IMR-90 (cell line): Measurements from ENCODE around the gene DCUN1D3. TPM values are rescaled to one million over a fixed set of nuclear protein-coding genes. Genes with fewer than 3 reads are reported as not detected.

Experiments used
- ATAC-seq: fragments of 200-7000 bp; cut with Tn5 transposase; 2 replicates; pipeline ENCODE4 v1.9.1; 2020; ENCODE audit warnings: low read depth, mild to moderate bottlenecking, moderate library complexity
- BruUV-seq: library from RNA; stranded (reverse); fragments of 400-500 nt; replicated peaks from 2 replicates; lab custom pipeline; 2021; lab: Mats Ljungman, UMichigan
- CTCF ChIA-PET: fragments of 300-600 bp; formaldehyde crosslinking; extraction: SDS; loops from one replicate; lab custom pipeline; 2021; ENCODE audit warnings: antibody characterized with exemption; lab: Yijun Ruan, JAX
- POLR2A ChIA-PET: fragments of 300-600 bp; sonication (Branson Sonifier 250); formaldehyde crosslinking; loops from one replicate; lab custom pipeline; 2022; ENCODE audit warnings: antibody characterized with exemption; ENCODE audit not compliant: unreplicated experiment; lab: Charles Lee
- DNase-seq: peaks from one replicate; pipeline ENCODE4 v3.0.0; 2013
- H2AFZ ChIP-seq: replicated peaks from 2 replicates; pipeline ENCODE3; 2013; ENCODE audit warnings: low read length, mild to moderate bottlenecking; ENCODE audit not compliant: poor library complexity
- H2AK5ac ChIP-seq: 2 replicates; pipeline ENCODE4 v1.6.1; 2013; ENCODE audit warnings: low read depth, low read length, inconsistent platforms
- H2AK9ac ChIP-seq: replicated peaks from 2 replicates; pipeline ENCODE3; 2013; ENCODE audit warnings: mild to moderate bottlenecking, low read depth, low read length, moderate library complexity; ENCODE audit not compliant: poor library complexity
- H2BK120ac ChIP-seq: 2 replicates; pipeline ENCODE4 v1.6.1; 2013; ENCODE audit warnings: low read depth, low read length, inconsistent platforms
- H2BK15ac ChIP-seq: 3 replicates; pipeline ENCODE4 v1.6.1; 2013; ENCODE audit warnings: low read depth, low read length, inconsistent platforms
- H2BK20ac ChIP-seq: 2 replicates; pipeline ENCODE4 v1.6.1; 2013; ENCODE audit warnings: low read depth, mild to moderate bottlenecking, inconsistent platforms, low read length, moderate library complexity
- H2BK5ac ChIP-seq: 2 replicates; pipeline ENCODE4 v1.6.1; 2013; ENCODE audit warnings: mild to moderate bottlenecking, low read depth, low read length, inconsistent platforms; ENCODE audit not compliant: poor library complexity, severe bottlenecking
- H3K14ac ChIP-seq: replicated peaks from 2 replicates; pipeline ENCODE4 v1.6.1; 2013; ENCODE audit warnings: low read depth, low read length, inconsistent platforms
- H3K18ac ChIP-seq: 2 replicates; pipeline ENCODE4 v1.6.1; 2013; ENCODE audit warnings: low read depth, low read length, control low read depth
- H3K23ac ChIP-seq: 2 replicates; pipeline ENCODE4 v1.6.1; 2013; ENCODE audit warnings: low read depth, low read length, inconsistent platforms
- H3K27ac ChIP-seq: 2 replicates; pipeline ENCODE4 v1.5.1; 2013; ENCODE audit warnings: mild to moderate bottlenecking, control low read depth, low read length; ENCODE audit not compliant: insufficient read depth
- H3K27me3 ChIP-seq: 2 replicates; pipeline ENCODE4 v1.6.1; 2013; ENCODE audit warnings: low read length; ENCODE audit not compliant: control insufficient read depth, insufficient read depth
- H3K36me3 ChIP-seq: 2 replicates; pipeline ENCODE4 v1.6.1; 2013; ENCODE audit warnings: low read length, mixed read lengths; ENCODE audit not compliant: control insufficient read depth, insufficient read depth
- H3K4ac ChIP-seq: 2 replicates; pipeline ENCODE4 v1.6.1; 2013; ENCODE audit warnings: low read depth, low read length, inconsistent platforms
- H3K4me1 ChIP-seq: 2 replicates; pipeline ENCODE4 v1.6.1; 2013; ENCODE audit warnings: low read length, mixed read lengths; ENCODE audit not compliant: control insufficient read depth, insufficient read depth
- H3K4me2 ChIP-seq: 2 replicates; pipeline ENCODE4 v1.6.1; 2013; ENCODE audit warnings: low read depth, mild to moderate bottlenecking, control low read depth, low read length, moderate library complexity
- H3K4me3 ChIP-seq: 2 replicates; pipeline ENCODE4 v1.5.1; 2013; ENCODE audit warnings: low read depth, mild to moderate bottlenecking, control low read depth, low read length, moderate library complexity; ENCODE audit not compliant: insufficient read depth
- H3K56ac ChIP-seq: 2 replicates; pipeline ENCODE4 v1.6.1; 2013; ENCODE audit warnings: low read length, inconsistent platforms; ENCODE audit not compliant: insufficient read depth; ENCODE audit errors: extremely low read depth
- H3K79me1 ChIP-seq, 2 experiments: 2 replicates each; pipeline ENCODE4 v1.6.1; 2013; ENCODE audit warnings: low read length in 2 of 2, inconsistent platforms in 1 of 2, low read depth in 1 of 2
- H3K9ac ChIP-seq: 2 replicates; pipeline ENCODE4 v1.6.1; 2013; ENCODE audit warnings: low read depth, low read length, control low read depth
- H3K9me1 ChIP-seq: 2 replicates; pipeline ENCODE4 v1.6.1; 2013; ENCODE audit warnings: low read length, inconsistent platforms; ENCODE audit not compliant: insufficient read depth
- H3K9me3 ChIP-seq: 2 replicates; pipeline ENCODE4 v1.6.1; 2013; ENCODE audit warnings: low read length; ENCODE audit not compliant: control insufficient read depth, insufficient read depth
- H4K20me1 ChIP-seq: 2 replicates; pipeline ENCODE4 v1.6.1; 2013; ENCODE audit warnings: low read length, inconsistent platforms; ENCODE audit not compliant: insufficient read depth
- H4K5ac ChIP-seq: 2 replicates; pipeline ENCODE4 v1.6.1; 2013; ENCODE audit warnings: mild to moderate bottlenecking, low read depth, low read length, control low read depth
- H4K8ac ChIP-seq, 2 experiments: 2 replicates each; pipeline ENCODE4 v1.6.1; 2013; ENCODE audit warnings: low read depth in 2 of 2, low read length in 2 of 2, control low read depth in 1 of 2, inconsistent platforms in 1 of 2
- H4K91ac ChIP-seq: 2 replicates; pipeline ENCODE4 v1.6.1; 2013; ENCODE audit warnings: low read depth, low read length, inconsistent platforms; ENCODE audit not compliant: insufficient read depth
- BHLHE40 ChIP-seq: fragments of 150-350 bp; IDR thresholded peaks from 2 replicates; pipeline ENCODE4 v1.6.1; 2016; ENCODE audit warnings: mild to moderate bottlenecking, low read depth, low read length
- CEBPB ChIP-seq: IDR thresholded peaks from 2 replicates; pipeline ENCODE4 v1.6.1; 2012; ENCODE audit warnings: low read depth, low read length, improper control_type of control experiment
- CHD1 ChIP-seq: IDR thresholded peaks from 2 replicates; pipeline ENCODE4 v1.6.1; 2012; ENCODE audit warnings: low read depth, low read length, improper control_type of control experiment
- CTCF ChIP-seq: conservative IDR thresholded peaks from 2 replicates; pipeline ENCODE4 v1.5.1; 2012; ENCODE audit warnings: mild to moderate bottlenecking, low read depth, low read length, improper control_type of control experiment
- ELK1 ChIP-seq: fragments of 150-350 bp; IDR thresholded peaks from 2 replicates; pipeline ENCODE4 v1.6.1; 2016; ENCODE audit warnings: low read depth, mild to moderate bottlenecking, low read length, moderate library complexity, borderline replicate concordance
- FOS ChIP-seq: fragments of 150-350 bp; IDR thresholded peaks from 2 replicates; pipeline ENCODE4 v1.6.1; 2016; ENCODE audit warnings: low read depth, low read length
- MAFK ChIP-seq: IDR thresholded peaks from 2 replicates; pipeline ENCODE4 v1.6.1; 2012; ENCODE audit warnings: low read depth, low read length, improper control_type of control experiment
- MAZ ChIP-seq: IDR thresholded peaks from 2 replicates; pipeline ENCODE4 v1.6.1; 2012; ENCODE audit warnings: low read depth, mild to moderate bottlenecking, low read length, improper control_type of control experiment, moderate library complexity, borderline replicate concordance
- MXI1 ChIP-seq: IDR thresholded peaks from 2 replicates; pipeline ENCODE4 v1.6.1; 2012; ENCODE audit warnings: low read depth, mild to moderate bottlenecking, low read length, moderate library complexity, borderline replicate concordance
- NFE2L2 ChIP-seq: fragments of 150-350 bp; IDR thresholded peaks from 2 replicates; pipeline ENCODE4 v1.6.1; 2016; ENCODE audit warnings: low read depth, mild to moderate bottlenecking, low read length
- POLR2A ChIP-seq: IDR thresholded peaks from 2 replicates; pipeline ENCODE4 v1.6.1; 2012; ENCODE audit warnings: mild to moderate bottlenecking, low read depth, low read length
- RAD21 ChIP-seq: IDR thresholded peaks from 2 replicates; pipeline ENCODE4 v1.6.1; 2012; ENCODE audit warnings: low read length, improper control_type of control experiment
- RCOR1 ChIP-seq: IDR thresholded peaks from 2 replicates; pipeline ENCODE4 v1.6.1; 2012; ENCODE audit warnings: mild to moderate bottlenecking, low read length, improper control_type of control experiment; ENCODE audit not compliant: insufficient replicate concordance
- SMC3 ChIP-seq: fragments of 150-350 bp; IDR thresholded peaks from 2 replicates; pipeline ENCODE4 v1.6.1; 2016; ENCODE audit warnings: low read depth, mild to moderate bottlenecking, antibody characterized with exemption, low read length, moderate library complexity
- WGBS, 2 experiments: methylation state at CpG; one replicate each; pipeline versions ENCODE4 v1.1.5 to v1.1.7; 2013; ENCODE audit warnings: missing lambda C conversion rate in 2 of 2; ENCODE audit not compliant: insufficient read length in 1 of 2; ENCODE audit errors: extremely low coverage in 2 of 2; 5-methylcytosine and 5-hydroxymethylcytosine counted together
- dilution Hi-C: fragments of 300-500 bp; cut with HindIII; formaldehyde crosslinking; loops from one replicate; pipeline ENCODE4 v1.14.3; 2018; ENCODE audit warnings: low sequenced_read_pairs; ENCODE audit not compliant: unreplicated experiment
- in situ Hi-C: fragments of 300-500 bp; cut with MboI; formaldehyde crosslinking; loops from 3 replicates; pipeline ENCODE4 v1.14.3; 2019; ENCODE audit warnings: low sequenced_read_pairs, inconsistent platforms, mixed read lengths
- intact Hi-C: fragments of 100-400 bp; cut with micrococcal nuclease; formaldehyde crosslinking; loops from 2 replicates; pipeline ENCODE4 v1.10.0; 2022
- polyA plus RNA-seq, 3 experiments: library from polyadenylated mRNA; depleted of rRNA; stranded (reverse); fragments of >200 nt; gene quantifications; 2 replicates each; pipeline ENCODE4 v1.2.3, GENCODE V29; 2012; ENCODE audit warnings: low replicate concordance in 1 of 3
- total RNA-seq: library from RNA; depleted of rRNA; stranded (reverse); fragments of >200 nt; gene quantifications from 2 replicates; pipeline ENCODE4 v1.2.3, GENCODE V29; 2012
- TF ChIP-seq, protein P1 (sequence below): fragments of 150-350 bp; IDR thresholded peaks from 2 replicates; pipeline ENCODE4 v1.6.1; 2017; ENCODE audit warnings: mild to moderate bottlenecking, antibody characterized with exemption, low read length, low read depth

DCUN1D3 gene
- total and polyA plus RNA-seq, 2 of the 4 experiments (the other 2 are of a cell fraction): 8.1 to 42.3 TPM

- no CpG with 5 or more reads among the region's 2 CpGs for WGBS, 2 experiments
- ATAC-seq: no peak
- dilution Hi-C loops: no loop called here
Measured at GRCh38 chr16:20833086-20833485, 67.1 kb downstream of the DCUN1D3 start.

More at GRCh38 chr16:20833086-20833485, 67.1 kb downstream of the DCUN1D3 start:
- Histone ChIP-seq H2BK5ac (no peak overlapping the region), H3K4ac (no peak overlapping the region), H3K23ac (no peak overlapping the region), H3K79me1 (no peaks in the 10 kb centered on the region), H4K8ac (no peak overlapping the region), H2BK20ac (no peak overlapping the region), H3K9me3 (no peaks in the 10 kb centered on the region), H3K14ac (no peak overlapping the region), H2AFZ (no peak overlapping the region), H2AK5ac (no peak overlapping the region), H4K91ac (no peak overlapping the region), H3K18ac (no peak overlapping the region), H3K9ac (no peak overlapping the region), H2BK120ac (no peak overlapping the region), H3K56ac (no peak overlapping the region), H4K20me1 (no peaks in the 10 kb centered on the region), H2AK9ac (no peak overlapping the region), H3K27ac (no peak overlapping the region), H3K36me3 (peaks cover 5% of the 10 kb centered on the region; the same call in 1 of the 2 replicates), H3K4me1 (no peaks in the 10 kb centered on the region), H2BK15ac (no peak overlapping the region), H3K4me2 (no peak overlapping the region), H4K5ac (no peak overlapping the region), H3K9me1 (no peaks in the 10 kb centered on the region), H3K4me3 (no peak overlapping the region), H3K27me3 (no peaks in the 10 kb centered on the region)
- intact Hi-C loops: no loop called here
- POLR2A ChIA-PET: no interaction called here
- no TSS peak for BruUV-seq
- CTCF ChIA-PET: interaction anchor here (0.6 kb wide), 1 partner anchor 113 kb away, joined by 4 read pairs; no protein-coding TSS in a partner anchor
- in situ Hi-C loops: no loop called here
- no peak for TF ChIP-seq RCOR1
- no peak for TF ChIP-seq SMC3
- no peak for TF ChIP-seq CTCF
- TF ChIP-seq MAFK: no peak
- TF ChIP-seq POLR2A: no peak
- no peak for TF ChIP-seq MAZ
- no peak for TF ChIP-seq RAD21
- no peak for TF ChIP-seq NFE2L2
- TF ChIP-seq CHD1: no peak
- TF ChIP-seq ELK1: no peak
- TF ChIP-seq MXI1: no peak
- TF ChIP-seq BHLHE40: no peak
- no peak for TF ChIP-seq CEBPB
- no peak for TF ChIP-seq FOS
- TF ChIP-seq, protein P1, sequence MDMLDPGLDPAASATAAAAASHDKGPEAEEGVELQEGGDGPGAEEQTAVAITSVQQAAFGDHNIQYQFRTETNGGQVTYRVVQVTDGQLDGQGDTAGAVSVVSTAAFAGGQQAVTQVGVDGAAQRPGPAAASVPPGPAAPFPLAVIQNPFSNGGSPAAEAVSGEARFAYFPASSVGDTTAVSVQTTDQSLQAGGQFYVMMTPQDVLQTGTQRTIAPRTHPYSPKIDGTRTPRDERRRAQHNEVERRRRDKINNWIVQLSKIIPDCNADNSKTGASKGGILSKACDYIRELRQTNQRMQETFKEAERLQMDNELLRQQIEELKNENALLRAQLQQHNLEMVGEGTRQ: no peak
- no peak for DNase-seq
